ENCODE results near the gene SPTBN1.
A peak's percentile ranks its signal among the peaks of the same experiment; 100 is the strongest.

SPTBN1 gene

GRCh38 chr2:54704688-54705605 is 248.8 kb downstream of the SPTBN1 start:
- Histone ChIP-seq H3K4me1 (ENCODE audit: insufficient read depth, low read length) (no peaks in the 10 kb centered on the region), H3K27ac (ENCODE audit: low read depth, low read length) (no peak overlapping the region), H3K27me3 (ENCODE audit: insufficient read depth, low read length) (no peaks in the 10 kb centered on the region), H3K9ac (ENCODE audit: low read depth, low read length) (no peak overlapping the region), H3K4me3 (ENCODE audit: low read length) (no peak overlapping the region), H3K9me3 (ENCODE audit: insufficient read depth, low read depth, low read length) (no peaks in the 10 kb centered on the region), H3K36me3 (ENCODE audit: insufficient read depth, low read length) (no peaks in the 10 kb centered on the region)
- WGBS, result 62% methylated on average over 2 of the region's 3 CpGs

GRCh38 chr2:54706622-54707021 is 250.5 kb downstream of the SPTBN1 start:
- H3K4me3 ChIP-seq (ENCODE audit: low read length), result no peak overlapping the region
- H3K27ac ChIP-seq (ENCODE audit: low read depth, low read length), result no peak overlapping the region
- H3K9me3 ChIP-seq (ENCODE audit: insufficient read depth, low read depth, low read length), result no peaks in the 10 kb centered on the region
- H3K27me3 ChIP-seq (ENCODE audit: insufficient read depth, low read length), result no peaks in the 10 kb centered on the region
- no peaks in the 10 kb centered on the region for H3K4me1 ChIP-seq (ENCODE audit: insufficient read depth, low read length)
- H3K36me3 ChIP-seq (ENCODE audit: insufficient read depth, low read length), result no peaks in the 10 kb centered on the region
- no peak overlapping the region for H3K9ac ChIP-seq (ENCODE audit: low read depth, low read length)
- 86% methylated on average over 1 of the region's 1 CpG for WGBS

DNA sequence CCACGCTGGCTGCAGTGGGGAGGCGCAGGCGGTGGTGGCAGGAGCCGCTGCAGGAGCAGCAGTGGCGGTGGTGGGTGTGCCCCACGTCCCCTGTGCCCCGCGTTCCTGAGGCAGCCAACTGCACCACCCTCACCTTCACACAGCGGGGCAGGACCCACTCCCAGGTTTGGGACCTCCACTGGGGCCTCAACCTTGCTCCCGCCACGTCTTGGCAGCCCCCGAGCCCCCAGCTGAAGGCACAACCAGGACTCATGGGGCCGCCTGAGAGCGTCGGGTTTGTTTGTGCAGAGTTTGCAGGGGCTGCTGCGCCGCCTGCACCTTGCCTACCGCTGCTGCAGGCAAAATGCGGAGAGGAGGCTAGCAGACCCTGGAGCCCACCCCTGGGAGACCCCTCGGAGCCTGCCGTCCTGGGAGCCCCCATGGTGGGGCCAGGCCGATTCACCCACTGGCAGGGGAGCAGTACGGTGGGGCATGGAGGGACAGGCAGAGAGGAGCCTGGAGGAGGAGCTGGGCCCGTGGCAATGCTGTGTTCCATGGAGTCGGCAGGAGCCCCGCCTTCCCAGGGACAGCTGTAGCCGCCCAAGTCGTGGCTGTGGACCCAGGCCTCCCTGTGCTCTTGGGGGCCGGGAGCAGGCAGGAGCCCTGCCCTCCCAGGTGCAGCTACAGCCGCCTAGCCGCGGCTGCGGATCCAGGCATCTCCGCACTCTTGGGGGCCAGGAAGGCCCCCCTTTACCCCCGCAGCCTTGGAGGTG is 252.6 kb downstream of the SPTBN1 start:
- H3K9ac ChIP-seq (ENCODE audit: low read depth, low read length), result peak overlapping the region; percentile 37; the same call in 1 of the 2 replicates
- H3K4me1 ChIP-seq (ENCODE audit: insufficient read depth, low read length), result no peaks in the 10 kb centered on the region
- no peaks in the 10 kb centered on the region for H3K36me3 ChIP-seq (ENCODE audit: insufficient read depth, low read length)
- H3K27me3 ChIP-seq (ENCODE audit: insufficient read depth, low read length), result no peaks in the 10 kb centered on the region
- no peaks in the 10 kb centered on the region for H3K9me3 ChIP-seq (ENCODE audit: insufficient read depth, low read depth, low read length)
- H3K4me3 ChIP-seq (ENCODE audit: low read length), result peak overlapping the region; percentile 44
- no peak overlapping the region for H3K27ac ChIP-seq (ENCODE audit: low read depth, low read length)
- 92% methylated on average over 35 of the region's 35 CpGs for WGBS

- Histone ChIP-seq H3K9ac (ENCODE audit: low read depth, low read length) (peak overlapping the region; percentile 37; the same call in 1 of the 2 replicates), H3K9me3 (ENCODE audit: insufficient read depth, low read depth, low read length) (no peaks in the 10 kb centered on the region), H3K27me3 (ENCODE audit: insufficient read depth, low read length) (no peaks in the 10 kb centered on the region), H3K4me1 (ENCODE audit: insufficient read depth, low read length) (no peaks in the 10 kb centered on the region), H3K27ac (ENCODE audit: low read depth, low read length) (no peak overlapping the region), H3K36me3 (ENCODE audit: insufficient read depth, low read length) (no peaks in the 10 kb centered on the region), H3K4me3 (ENCODE audit: low read length) (peak overlapping the region; percentile 44)
- 95% methylated on average over 18 of the region's 18 CpGs for WGBS
Measured at GRCh38 chr2:54709336-54709809, 253.2 kb downstream of the SPTBN1 start.

DNA sequence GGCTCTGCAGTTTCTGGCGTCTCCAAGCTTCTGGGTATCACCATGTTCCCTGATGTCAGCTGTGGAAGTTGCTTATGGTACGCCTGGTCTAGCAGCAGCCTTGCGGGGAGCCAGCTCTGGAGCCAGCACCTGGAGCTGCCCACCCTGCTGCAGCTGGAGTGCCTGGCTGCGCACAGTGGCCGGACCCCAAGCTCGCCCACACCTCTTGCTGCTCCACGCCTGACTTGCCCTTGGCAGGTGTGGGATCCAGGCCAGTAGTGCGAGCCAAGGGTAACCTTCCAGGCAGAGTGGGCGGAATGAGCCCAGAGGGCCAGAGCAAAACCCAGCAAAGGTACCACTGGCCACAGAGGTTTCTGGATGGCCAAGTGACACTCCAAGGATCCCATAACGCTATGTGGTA is 254.1 kb downstream of the SPTBN1 start:
- Histone ChIP-seq H3K4me3 (ENCODE audit: low read length) (no peak overlapping the region), H3K36me3 (ENCODE audit: insufficient read depth, low read length) (no peaks in the 10 kb centered on the region), H3K4me1 (ENCODE audit: insufficient read depth, low read length) (no peaks in the 10 kb centered on the region), H3K27me3 (ENCODE audit: insufficient read depth, low read length) (no peaks in the 10 kb centered on the region), H3K9ac (ENCODE audit: low read depth, low read length) (no peak overlapping the region), H3K27ac (ENCODE audit: low read depth, low read length) (no peak overlapping the region), H3K9me3 (ENCODE audit: insufficient read depth, low read depth, low read length) (no peaks in the 10 kb centered on the region)
- WGBS, result 84% methylated on average over 10 of the region's 10 CpGs

- Histone ChIP-seq H3K9ac (ENCODE audit: low read depth, low read length) (no peak overlapping the region), H3K4me3 (ENCODE audit: low read length) (no peak overlapping the region), H3K27me3 (ENCODE audit: insufficient read depth, low read length) (no peaks in the 10 kb centered on the region), H3K4me1 (ENCODE audit: insufficient read depth, low read length) (no peaks in the 10 kb centered on the region), H3K27ac (ENCODE audit: low read depth, low read length) (no peak overlapping the region), H3K9me3 (ENCODE audit: insufficient read depth, low read depth, low read length) (no peaks in the 10 kb centered on the region), H3K36me3 (ENCODE audit: insufficient read depth, low read length) (no peaks in the 10 kb centered on the region)
- 92% methylated on average over 6 of the region's 6 CpGs for WGBS
Measured at GRCh38 chr2:54712516-54712915, 256.4 kb downstream of the SPTBN1 start.

- Histone ChIP-seq H3K4me3 (ENCODE audit: low read length) (no peak overlapping the region), H3K27me3 (ENCODE audit: insufficient read depth, low read length) (peaks cover 24% of the 10 kb centered on the region; the same call in 1 of the 2 replicates), H3K4me1 (ENCODE audit: insufficient read depth, low read length) (no peaks in the 10 kb centered on the region), H3K36me3 (ENCODE audit: insufficient read depth, low read length) (no peaks in the 10 kb centered on the region), H3K27ac (ENCODE audit: low read depth, low read length) (no peak overlapping the region), H3K9me3 (ENCODE audit: insufficient read depth, low read depth, low read length) (no peaks in the 10 kb centered on the region), H3K9ac (ENCODE audit: low read depth, low read length) (no peak overlapping the region)
- WGBS, result 36% methylated on average over 2 of the region's 4 CpGs
Measured at GRCh38 chr2:54714996-54715395, 258.9 kb downstream of the SPTBN1 start.

GRCh38 chr2:54716375-54716774 is 260.2 kb downstream of the SPTBN1 start:
- no peak overlapping the region for H3K27ac ChIP-seq (ENCODE audit: low read depth, low read length)
- no peaks in the 10 kb centered on the region for H3K36me3 ChIP-seq (ENCODE audit: insufficient read depth, low read length)
- H3K27me3 ChIP-seq (ENCODE audit: insufficient read depth, low read length), result peaks cover 32% of the 10 kb centered on the region; the same call in 1 of the 2 replicates
- no peak overlapping the region for H3K9ac ChIP-seq (ENCODE audit: low read depth, low read length)
- no peak overlapping the region for H3K4me3 ChIP-seq (ENCODE audit: low read length)
- H3K4me1 ChIP-seq (ENCODE audit: insufficient read depth, low read length), result no peaks in the 10 kb centered on the region
- H3K9me3 ChIP-seq (ENCODE audit: insufficient read depth, low read depth, low read length), result no peaks in the 10 kb centered on the region

DNA sequence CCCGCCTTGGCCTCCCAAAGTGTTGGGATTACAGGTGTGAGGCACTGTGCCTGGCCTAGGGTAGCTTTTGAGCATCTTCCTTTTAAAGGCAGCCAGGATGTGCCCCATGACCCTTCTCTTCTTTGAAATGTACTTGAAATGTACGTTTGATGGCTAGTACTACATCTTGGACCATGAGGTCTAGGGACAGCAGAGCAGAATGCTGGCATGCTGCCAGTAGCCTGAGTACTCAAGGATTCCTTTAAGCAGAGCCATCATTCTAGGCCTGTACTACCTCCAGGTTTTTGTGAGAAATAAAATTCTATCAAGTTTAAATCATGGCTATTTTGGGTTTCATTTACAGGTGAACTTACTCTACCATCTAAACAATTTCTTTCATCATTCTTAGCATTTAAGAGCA is 264.4 kb downstream of the SPTBN1 start:
- peaks cover 4% of the 10 kb centered on the region for H3K4me1 ChIP-seq (ENCODE audit: insufficient read depth, low read length)
- H3K36me3 ChIP-seq (ENCODE audit: insufficient read depth, low read length), result no peaks in the 10 kb centered on the region
- H3K27me3 ChIP-seq (ENCODE audit: insufficient read depth, low read length), result peaks cover 68% of the 10 kb centered on the region
- H3K9me3 ChIP-seq (ENCODE audit: insufficient read depth, low read depth, low read length), result no peaks in the 10 kb centered on the region
- WGBS, result 77% methylated on average over 2 of the region's 2 CpGs
- no peak overlapping the region for H3K27ac ChIP-seq (ENCODE audit: low read depth, low read length)
- no peak overlapping the region for H3K9ac ChIP-seq (ENCODE audit: low read depth, low read length)
- H3K4me3 ChIP-seq (ENCODE audit: low read length), result no peak overlapping the region

All from HUES64 (cell line).